DND-41 (cell line): ENCODE data around the gene WASL.

Experiments used
- ATAC-seq: fragments of 200-7000 bp; cut with Tn5 transposase; 3 replicates; pipeline ENCODE4 v1.9.1; 2021; ENCODE audit warnings: low read depth; ENCODE audit not compliant: insufficient read depth
- DNase-seq: peaks from one replicate; pipeline ENCODE4 v3.0.0-alpha.2; 2020
- H2AFZ ChIP-seq: 2 replicates; pipeline ENCODE4 v1.6.0; 2012; ENCODE audit warnings: low read depth, low read length
- H3K27ac ChIP-seq: 2 replicates; pipeline ENCODE4 v1.5.1; 2012; ENCODE audit warnings: low read length, inconsistent platforms
- H3K27me3 ChIP-seq: fragments of 200-600 bp; sonication (generic); 2 replicates; pipeline ENCODE4 v1.6.0; 2012; ENCODE audit warnings: low read length, mild to moderate bottlenecking, inconsistent platforms; ENCODE audit not compliant: insufficient read depth, poor library complexity
- H3K36me3 ChIP-seq: 2 replicates; pipeline ENCODE4 v1.5.1; 2012; ENCODE audit warnings: low read length, inconsistent platforms; ENCODE audit not compliant: insufficient read depth
- H3K4me1 ChIP-seq: 2 replicates; pipeline ENCODE4 v1.5.1; 2012; ENCODE audit warnings: mild to moderate bottlenecking, low read length; ENCODE audit not compliant: insufficient read depth
- H3K4me2 ChIP-seq: 2 replicates; pipeline ENCODE4 v1.6.0; 2012; ENCODE audit warnings: mild to moderate bottlenecking, moderate library complexity, low read length, inconsistent platforms; ENCODE audit not compliant: insufficient read depth
- H3K4me3 ChIP-seq, 2 experiments: fragments of 200-600 bp in 1 of 2; shearing (Covaris generic) in 1 of 2; 2 replicates each; pipeline ENCODE4 v1.5.1; 2012 to 2016; ENCODE audit warnings: inconsistent platforms in 2 of 2, low read length in 2 of 2, mild to moderate bottlenecking in 2 of 2, low read depth in 1 of 2, moderate library complexity in 1 of 2
- H3K79me2 ChIP-seq: 2 replicates; pipeline ENCODE4 v1.6.0; 2012; ENCODE audit warnings: low read length, inconsistent platforms; ENCODE audit not compliant: insufficient read depth
- H3K9ac ChIP-seq: 2 replicates; pipeline ENCODE4 v1.6.0; 2012; ENCODE audit warnings: low read depth, mild to moderate bottlenecking, inconsistent platforms, low read length, moderate library complexity
- H3K9me3 ChIP-seq: 2 replicates; pipeline ENCODE4 v1.5.1; 2012; ENCODE audit warnings: low read length, moderate library complexity, mild to moderate bottlenecking, inconsistent platforms; ENCODE audit not compliant: insufficient read depth, severe bottlenecking
- H4K20me1 ChIP-seq: 2 replicates; pipeline ENCODE4 v1.6.0; 2012; ENCODE audit warnings: low read length; ENCODE audit not compliant: insufficient read depth
- CTCF ChIP-seq: IDR thresholded peaks from 2 replicates; pipeline ENCODE4 v1.5.1; 2012; ENCODE audit warnings: borderline replicate concordance, low read length, moderate library complexity, mild to moderate bottlenecking; ENCODE audit not compliant: poor library complexity, severe bottlenecking; ENCODE audit errors: extremely low read depth
- EZH2 ChIP-seq: IDR thresholded peaks from 3 replicates; pipeline ENCODE4 v1.6.1; 2012; ENCODE audit warnings: borderline replicate concordance, low read depth, mild to moderate bottlenecking, moderate library complexity, low read length, inconsistent platforms; ENCODE audit not compliant: severe bottlenecking

The WASL gene

GRCh38 chr7:123748734-123749536 lies at the start of gene WASL:
Gene WASL (minus strand): TSS chr7:123749003. CDS start chr7:123748734, 269 bp downstream.
- H3K4me1 ChIP-seq, result peaks cover 59% of the 10 kb centered on the region
- no peak for TF ChIP-seq CTCF
- TF ChIP-seq EZH2, result no peak
- H3K9ac ChIP-seq, result peak within 1 kb of the TSS; percentile 97
- ATAC-seq, result peak; percentile 73
- peaks cover 61% of the 10 kb centered on the region for H3K79me2 ChIP-seq
- peaks cover 40% of the 10 kb centered on the region for H4K20me1 ChIP-seq
- peak within 1 kb of the TSS; percentile 94 for H3K27ac ChIP-seq
- peak; percentile 91 for DNase-seq
- no peaks in the 10 kb centered on the region for H3K27me3 ChIP-seq
- H3K36me3 ChIP-seq, result peaks cover 10% of the 10 kb centered on the region
- peak within 1 kb of the TSS; percentile 96 to 98 for H3K4me3 ChIP-seq
- H3K9me3 ChIP-seq, result no peaks in the 10 kb centered on the region
- H3K4me2 ChIP-seq, result peak within 1 kb of the TSS; percentile 74
- peak within 1 kb of the TSS; percentile 93 for H2AFZ ChIP-seq

GRCh38 chr7:123797673-123798531 lies 49.1 kb upstream of the WASL start:
- Histone ChIP-seq H3K36me3 (no peaks in the 10 kb centered on the region), H3K4me1 (peaks cover 5% of the 10 kb centered on the region), H3K4me2 (no peak overlapping the region), H3K9me3 (no peaks in the 10 kb centered on the region), H4K20me1 (no peaks in the 10 kb centered on the region), H3K79me2 (no peaks in the 10 kb centered on the region), H2AFZ (no peak overlapping the region), H3K4me3 (no peak overlapping the region), H3K9ac (no peak overlapping the region), H3K27ac (no peak overlapping the region), H3K27me3 (no peaks in the 10 kb centered on the region)
- no peak for DNase-seq
- peak; percentile 53; the same call in 2 of the 3 replicates for ATAC-seq
- TF ChIP-seq EZH2, result no peak
- TF ChIP-seq CTCF, result peak; percentile 59

GRCh38 chr7:123796568-123796967 lies 47.8 kb upstream of the WASL start:
- Histone ChIP-seq H3K36me3 (no peaks in the 10 kb centered on the region), H3K4me2 (no peak overlapping the region), H3K79me2 (no peaks in the 10 kb centered on the region), H4K20me1 (no peaks in the 10 kb centered on the region), H2AFZ (no peak overlapping the region), H3K9me3 (no peaks in the 10 kb centered on the region), H3K9ac (no peak overlapping the region), H3K27ac (no peak overlapping the region), H3K4me1 (peaks cover 13% of the 10 kb centered on the region), H3K4me3 (no peak overlapping the region), H3K27me3 (no peaks in the 10 kb centered on the region)
- ATAC-seq (no peak), DNase-seq (no peak)
- TF ChIP-seq CTCF (no peak), EZH2 (no peak)
